K562 (cell line): ENCODE measurements around the gene SPATS2. TPM values are rescaled to one million over a fixed set of nuclear protein-coding genes. Genes with fewer than 3 reads are reported as not detected.

Experiments used
- ATAC-seq: fragments of 200-7000 bp; cut with Tn5 transposase; 3 replicates; pipeline ENCODE4 v1.9.1; 2020; ENCODE audit warnings: moderate library complexity
- BruUV-seq: library from RNA; stranded (reverse); fragments of 400-500 nt; replicated peaks from 2 replicates; lab custom pipeline; 2021; lab: Mats Ljungman, UMichigan
- CTCF ChIA-PET: fragments of 300-600 bp; formaldehyde crosslinking; extraction: SDS; loops from one replicate; lab custom pipeline; 2021; ENCODE audit warnings: low intra/inter-chr PET ratio; lab: Yijun Ruan, JAX
- POLR2A ChIA-PET: fragments of 300-600, 350-650 bp; sonication (Branson Sonifier 250); formaldehyde crosslinking; extraction: SDS; loops from one replicate; lab custom pipeline; 2021; ENCODE audit warnings: antibody characterized with exemption, inconsistent platforms; lab: Yijun Ruan, JAX
- DNase-seq, 4 experiments: peaks; one replicate each; pipeline versions ENCODE4 v3.0.0 to v3.0.0-alpha.2; 2011 to 2018; ENCODE audit warnings: low spot score in 3 of 4, mixed read lengths in 3 of 4; ENCODE audit errors: extremely low read depth in 1 of 4
- FAIRE-seq: peaks from 2 replicates; lab custom pipeline; 2011; peaks lifted over from hg19 to GRCh38; lab: Jason Lieb, UNC
- H2AFZ ChIP-seq: 2 replicates; pipeline ENCODE4 v1.6.0; 2011; ENCODE audit warnings: low read depth, low read length, control low read depth, inconsistent platforms
- H3K27ac ChIP-seq: fragments of 200-600 bp; 3 replicates; pipeline ENCODE4 v1.8.0; 2011; ENCODE audit warnings: low read depth, mild to moderate bottlenecking, control low read depth, inconsistent platforms, low read length, moderate library complexity, mixed read lengths; ENCODE audit errors: extremely low read depth
- H3K27me3 ChIP-seq, 2 experiments: fragments of 300-600 bp in 1 of 2; 2 replicates in 1 of 2; 3 replicates in 1 of 2; pipeline versions ENCODE4 v1.6.0 to v1.8.0; 2011; ENCODE audit warnings: inconsistent platforms in 2 of 2, low read length in 2 of 2, mild to moderate bottlenecking in 1 of 2, mixed read lengths in 1 of 2, moderate library complexity in 1 of 2; ENCODE audit not compliant: control insufficient read depth in 2 of 2, insufficient read depth in 2 of 2
- H3K36me3 ChIP-seq: fragments of 300-600 bp; 3 replicates; pipeline ENCODE4 v1.8.0; 2011; ENCODE audit warnings: mild to moderate bottlenecking, low read length, inconsistent platforms; ENCODE audit not compliant: control insufficient read depth, insufficient read depth
- H3K4me1 ChIP-seq, 2 experiments: fragments of 200-600 bp in 1 of 2; replicated peaks in 1 of 2; 2 replicates in 1 of 2; 3 replicates in 1 of 2; pipeline versions ENCODE4 v1.5.1 to v1.8.0; 2011; ENCODE audit warnings: inconsistent platforms in 2 of 2, low read length in 2 of 2, mild to moderate bottlenecking in 1 of 2, mixed read lengths in 1 of 2, moderate library complexity in 1 of 2; ENCODE audit not compliant: control insufficient read depth in 2 of 2, insufficient read depth in 2 of 2
- H3K4me2 ChIP-seq: 2 replicates; pipeline ENCODE4 v1.6.1; 2011; ENCODE audit warnings: low read length, control low read depth, inconsistent platforms, mixed read lengths; ENCODE audit not compliant: insufficient read depth
- H3K4me3 ChIP-seq: fragments of 200-600 bp; sonication (generic), shearing (Covaris generic); 2 replicates; pipeline ENCODE4 v1.5.1; 2016; ENCODE audit warnings: control low read depth, inconsistent platforms
- H3K79me2 ChIP-seq: fragments of 200-600 bp; 3 replicates; pipeline ENCODE4 v1.8.0; 2011; ENCODE audit warnings: low read length, inconsistent platforms; ENCODE audit not compliant: control insufficient read depth, insufficient read depth
- H3K9ac ChIP-seq, 2 experiments: 2 replicates each; pipeline versions ENCODE4 v1.6.0 to v1.6.1; 2011; ENCODE audit warnings: low read depth in 2 of 2, low read length in 2 of 2, control low read depth in 1 of 2, inconsistent platforms in 1 of 2, mild to moderate bottlenecking in 1 of 2, mixed read lengths in 1 of 2; ENCODE audit not compliant: insufficient read depth in 1 of 2
- H3K9me1 ChIP-seq: one replicate; pipeline ENCODE4 v1.6.0; 2011; ENCODE audit warnings: inconsistent platforms, mild to moderate bottlenecking, low read length, moderate library complexity; ENCODE audit not compliant: control insufficient read depth, insufficient read depth
- H3K9me3 ChIP-seq: replicated peaks from 2 replicates; pipeline ENCODE4 v1.5.1; 2011; ENCODE audit warnings: low read depth, low read length, inconsistent platforms; ENCODE audit not compliant: control insufficient read depth, insufficient read depth
- H4K20me1 ChIP-seq: replicated peaks from 2 replicates; pipeline ENCODE4 v1.6.1; 2011; ENCODE audit warnings: low read length, inconsistent platforms, mixed read lengths; ENCODE audit not compliant: control insufficient read depth, insufficient read depth
- BRD4 ChIP-seq: fragments of 200-600 bp; sonication (generic); IDR thresholded peaks from 2 replicates; pipeline ENCODE4 v1.6.1; 2017; ENCODE audit warnings: inconsistent platforms
- FUS ChIP-seq: fragments of 200-400 bp; formaldehyde crosslinking; optimal IDR thresholded peaks from 2 replicates; pipeline ENCODE3; 2017; ENCODE audit warnings: low read depth, low read length
- HSF4 ChIP-seq: fragments of 250-450 bp; sonication (Bioruptor Pico); IDR thresholded peaks from 2 replicates; pipeline ENCODE4 v2.1.2; 2022; ENCODE audit warnings: mild to moderate bottlenecking, moderate library complexity, borderline replicate concordance
- IRF2 ChIP-seq: sonication (generic); formaldehyde crosslinking; IDR thresholded peaks from 2 replicates; pipeline ENCODE4 v1.8.1; 2022; ENCODE audit warnings: mild to moderate bottlenecking, missing genetic modification reagents
- MTA1 ChIP-seq: fragments of 450-650 bp; IDR thresholded peaks from 2 replicates; pipeline ENCODE4 v1.6.1; 2017; ENCODE audit warnings: borderline replicate concordance
- NELFE ChIP-seq: IDR thresholded peaks from 2 replicates; pipeline ENCODE4 v1.6.1; 2011; ENCODE audit warnings: mild to moderate bottlenecking; ENCODE audit not compliant: insufficient read depth, insufficient read length
- NFRKB ChIP-seq: fragments of 450-650 bp; IDR thresholded peaks from 2 replicates; pipeline ENCODE4 v1.6.1; 2016; ENCODE audit warnings: low read depth
- NR3C1 ChIP-seq: sonication (generic); formaldehyde crosslinking; IDR thresholded peaks from 2 replicates; pipeline ENCODE4 v1.8.1; 2022; ENCODE audit warnings: missing genetic modification reagents
- RFX1 ChIP-seq: fragments of 450-650 bp; IDR thresholded peaks from 2 replicates; pipeline ENCODE4 v1.6.1; 2016; ENCODE audit warnings: mild to moderate bottlenecking, moderate library complexity
- SETDB1 ChIP-seq: IDR thresholded peaks from one replicate; pipeline ENCODE4 v1.6.1; 2012; ENCODE audit warnings: low read length, control low read depth, inconsistent platforms
- ZNF586 ChIP-seq: fragments of 450-650 bp; formaldehyde crosslinking; conservative IDR thresholded peaks from 2 replicates; pipeline ENCODE4 v1.4.0; 2020; ENCODE audit warnings: mild to moderate bottlenecking, moderate library complexity
- WGBS: fragments of 100-300 bp; shearing (Covaris generic); methylation state at CpG from one replicate; pipeline ENCODE4 v1.1.6; 2016; ENCODE audit warnings: low coverage, mixed read lengths; ENCODE audit not compliant: insufficient coverage; ENCODE audit errors: missing lambda C conversion rate; 5-methylcytosine and 5-hydroxymethylcytosine counted together
- in situ Hi-C: fragments of 300-500 bp; cut with MboI; formaldehyde crosslinking; loops from 4 replicates; pipeline ENCODE4 v1.15.0; 2018; ENCODE audit warnings: inconsistent platforms, mixed read lengths
- intact Hi-C: fragments of 100-400 bp; cut with micrococcal nuclease; formaldehyde crosslinking; loops from 2 replicates; pipeline ENCODE4 v1.14.2; 2022
- polyA plus RNA-seq, 8 experiments: library from polyadenylated mRNA; depleted of rRNA in 4 of 8; stranded (reverse) in 5 of 8; unstranded in 3 of 8; fragments of >200 nt; fragmentation: Nextera tagmentation in 2 of 8; fragmentation: Illumina TruSeq in 1 of 8; extraction: Ambion mirVana in 2 of 8; extraction: Trizol in 1 of 8; gene quantifications; 2 replicates each; pipeline versions ENCODE4 v1.2.1 to v1.2.3, GENCODE V29; 2011 to 2014; ENCODE audit warnings: inconsistent platforms in 1 of 8, missing spikeins in 1 of 8
- total RNA-seq, 7 experiments: library from RNA; depleted of rRNA in 6 of 7; stranded (reverse); fragments of >200 nt in 6 of 7; fragmentation: Illumina TruSeq in 2 of 7; extraction: Trizol in 2 of 7; gene quantifications; 2 replicates each; pipeline versions ENCODE4 v1.2.1 to v1.2.3, GENCODE V29; 2011 to 2021; ENCODE audit warnings: low replicate concordance in 1 of 7
- TF ChIP-seq, protein P1 (sequence below): fragments of 200-800 bp; sonication (Bioruptor generic); IDR thresholded peaks from 2 replicates; pipeline ENCODE4 v1.6.1; 2017; ENCODE audit warnings: missing genetic modification characterization, missing compliant biosample characterization
- TF ChIP-seq, protein P2 (sequence below): sonication (generic); formaldehyde crosslinking; IDR thresholded peaks from 2 replicates; pipeline ENCODE4 v1.8.0; 2022; ENCODE audit warnings: missing genetic modification reagents, mild to moderate bottlenecking, borderline replicate concordance
- TF ChIP-seq, protein P3 (sequence below): fragments of 250-450 bp; sonication (Bioruptor Pico); IDR thresholded peaks from 2 replicates; pipeline ENCODE4 v1.8.0; 2021; ENCODE audit warnings: moderate library complexity, mild to moderate bottlenecking, inconsistent platforms

Gene SPATS2
- total and polyA plus RNA-seq, 9 of the 15 experiments (the other 6 are each of a cell fraction or from before 2014, with no cell fraction given): 5.4 to 48.2 (median 17.5) TPM

DNA sequence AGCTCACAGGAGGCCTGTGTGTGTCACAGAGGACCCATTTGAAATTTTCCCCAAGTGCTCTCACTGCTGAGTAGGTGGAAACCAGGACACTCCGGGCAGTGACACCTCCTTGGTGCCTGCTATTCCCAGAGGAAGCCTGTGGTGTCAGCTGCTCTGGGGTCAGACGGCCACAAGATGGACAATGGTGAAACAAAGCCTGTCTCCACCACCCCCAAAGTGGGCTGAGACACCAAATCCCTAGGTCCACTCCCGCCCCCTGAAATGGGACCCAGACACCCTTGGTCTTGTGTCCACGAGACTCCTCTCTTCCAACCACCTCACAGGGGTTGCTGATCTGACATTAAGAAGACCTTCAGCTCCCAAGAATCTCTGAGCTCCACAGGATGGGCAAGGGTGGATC, 178.6 kb downstream of the SPATS2 start:
- H3K4me3 ChIP-seq: no peak overlapping the region
- no peaks in the 10 kb centered on the region for H3K79me2 ChIP-seq
- no peak overlapping the region for H3K27ac ChIP-seq
- peaks cover 3% of the 10 kb centered on the region for H3K9me1 ChIP-seq
- 7% methylated on average over 4 of the region's 4 CpGs for WGBS
- no peaks in the 10 kb centered on the region for H3K9me3 ChIP-seq
- ATAC-seq (no peak), DNase-seq (no peak), FAIRE-seq (no peak)
- POLR2A ChIA-PET: interaction anchor here (0.6 to 1.8 kb wide), 5 partner anchors 8 to 115 kb away, joined by 3 to 5 read pairs (median 3); no protein-coding TSS in a partner anchor
- H3K4me2 ChIP-seq: no peak overlapping the region
- H3K4me1 ChIP-seq: peaks cover 0 to 24% of the 10 kb centered on the region in 2 experiments; a peak in 2 of 5 replicates
- no peak for TF ChIP-seq IRF2 (CRISPR knock-in tag)
- no peak for TF ChIP-seq NFRKB
- no peak for TF ChIP-seq HSF4 (CRISPR knock-in tag)
- TF ChIP-seq, protein P1, sequence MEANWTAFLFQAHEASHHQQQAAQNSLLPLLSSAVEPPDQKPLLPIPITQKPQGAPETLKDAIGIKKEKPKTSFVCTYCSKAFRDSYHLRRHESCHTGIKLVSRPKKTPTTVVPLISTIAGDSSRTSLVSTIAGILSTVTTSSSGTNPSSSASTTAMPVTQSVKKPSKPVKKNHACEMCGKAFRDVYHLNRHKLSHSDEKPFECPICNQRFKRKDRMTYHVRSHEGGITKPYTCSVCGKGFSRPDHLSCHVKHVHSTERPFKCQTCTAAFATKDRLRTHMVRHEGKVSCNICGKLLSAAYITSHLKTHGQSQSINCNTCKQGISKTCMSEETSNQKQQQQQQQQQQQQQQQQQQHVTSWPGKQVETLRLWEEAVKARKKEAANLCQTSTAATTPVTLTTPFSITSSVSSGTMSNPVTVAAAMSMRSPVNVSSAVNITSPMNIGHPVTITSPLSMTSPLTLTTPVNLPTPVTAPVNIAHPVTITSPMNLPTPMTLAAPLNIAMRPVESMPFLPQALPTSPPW (CRISPR knock-in tag): no peak
- TF ChIP-seq, protein P2, sequence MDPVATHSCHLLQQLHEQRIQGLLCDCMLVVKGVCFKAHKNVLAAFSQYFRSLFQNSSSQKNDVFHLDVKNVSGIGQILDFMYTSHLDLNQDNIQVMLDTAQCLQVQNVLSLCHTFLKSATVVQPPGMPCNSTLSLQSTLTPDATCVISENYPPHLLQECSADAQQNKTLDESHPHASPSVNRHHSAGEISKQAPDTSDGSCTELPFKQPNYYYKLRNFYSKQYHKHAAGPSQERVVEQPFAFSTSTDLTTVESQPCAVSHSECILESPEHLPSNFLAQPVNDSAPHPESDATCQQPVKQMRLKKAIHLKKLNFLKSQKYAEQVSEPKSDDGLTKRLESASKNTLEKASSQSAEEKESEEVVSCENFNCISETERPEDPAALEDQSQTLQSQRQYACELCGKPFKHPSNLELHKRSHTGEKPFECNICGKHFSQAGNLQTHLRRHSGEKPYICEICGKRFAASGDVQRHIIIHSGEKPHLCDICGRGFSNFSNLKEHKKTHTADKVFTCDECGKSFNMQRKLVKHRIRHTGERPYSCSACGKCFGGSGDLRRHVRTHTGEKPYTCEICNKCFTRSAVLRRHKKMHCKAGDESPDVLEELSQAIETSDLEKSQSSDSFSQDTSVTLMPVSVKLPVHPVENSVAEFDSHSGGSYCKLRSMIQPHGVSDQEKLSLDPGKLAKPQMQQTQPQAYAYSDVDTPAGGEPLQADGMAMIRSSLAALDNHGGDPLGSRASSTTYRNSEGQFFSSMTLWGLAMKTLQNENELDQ: no peak
- no peak for TF ChIP-seq ZNF586
- TF ChIP-seq RFX1: no peak
- no peak for TF ChIP-seq BRD4
- no peak for TF ChIP-seq NELFE
- no peak for TF ChIP-seq NR3C1 (CRISPR knock-in tag)
- TF ChIP-seq, protein P3, sequence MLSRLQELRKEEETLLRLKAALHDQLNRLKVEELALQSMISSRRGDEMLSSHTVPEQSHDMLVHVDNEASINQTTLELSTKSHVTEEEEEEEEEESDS: no peak
- TF ChIP-seq SETDB1: no peak
- no peak for TF ChIP-seq MTA1
- no peak for TF ChIP-seq FUS
- CTCF ChIA-PET: no interaction called here
- H4K20me1 ChIP-seq: no peaks in the 10 kb centered on the region
- intact Hi-C loops: no loop called here
- no TSS peak for BruUV-seq
- H3K36me3 ChIP-seq: no peaks in the 10 kb centered on the region
- peaks cover 13 to 35% of the 10 kb centered on the region in 2 experiments; a peak in 4 of 5 replicates for H3K27me3 ChIP-seq
- H3K9ac ChIP-seq: no peak overlapping the region
- H2AFZ ChIP-seq: no peak overlapping the region
- in situ Hi-C loops: no loop called here
